WTC11 (cell line): ENCODE results near the gene ZFP92. TPM values are rescaled to one million over a fixed set of nuclear protein-coding genes. Genes with fewer than 3 reads are reported as not detected.

Experiments
- ATAC-seq: fragments of 200-7000 bp; cut with Tn5 transposase; 2 replicates; pipeline ENCODE4 v1.10.0; 2021; ENCODE audit warnings: mild to moderate bottlenecking, moderate library complexity
- CTCF ChIA-PET: fragments of 300-600 bp; sonication (Branson Sonifier 250); formaldehyde crosslinking; loops from one replicate; lab custom pipeline; 2021; ENCODE audit warnings: antibody characterized with exemption; lab: Charles Lee
- POLR2A ChIA-PET: fragments of 350-600 bp; sonication (Branson Sonifier 250); formaldehyde crosslinking; loops from one replicate; lab custom pipeline; 2021; ENCODE audit warnings: antibody characterized with exemption; lab: Charles Lee
- DNase-seq: peaks from one replicate; pipeline ENCODE4 v3.0.0; 2021; ENCODE audit warnings: low spot score
- H3K27ac Mint-ChIP-seq: 2 replicates; pipeline ENCODE4 v1.8.0; 2021; ENCODE audit warnings: mixed read lengths
- H3K27me3 Mint-ChIP-seq: 2 replicates; pipeline ENCODE4 v1.8.0; 2021; ENCODE audit warnings: low read depth, mild to moderate bottlenecking, moderate library complexity, mixed read lengths
- H3K36me3 Mint-ChIP-seq: 2 replicates; pipeline ENCODE4 v1.8.0; 2021; ENCODE audit warnings: mixed read lengths
- H3K4me1 Mint-ChIP-seq: 2 replicates; pipeline ENCODE4 v1.8.0; 2022; ENCODE audit warnings: mixed read lengths
- H3K4me3 Mint-ChIP-seq: 2 replicates; pipeline ENCODE4 v1.8.0; 2021; ENCODE audit warnings: mild to moderate bottlenecking, moderate library complexity, mixed read lengths
- H3K9me3 Mint-ChIP-seq: 2 replicates; pipeline ENCODE4 v1.8.0; 2021; ENCODE audit warnings: mixed read lengths
- CBFB ChIP-seq: sonication (generic); formaldehyde crosslinking; IDR thresholded peaks from 2 replicates; pipeline ENCODE4 v1.8.1; 2022; ENCODE audit warnings: mild to moderate bottlenecking, low read depth, missing genetic modification reagents
- CDX4 ChIP-seq: fragments of 250-450 bp; sonication (Bioruptor Pico); IDR thresholded peaks from 2 replicates; pipeline ENCODE4 v1.9.0; 2021; ENCODE audit warnings: moderate library complexity, mild to moderate bottlenecking, inconsistent platforms, borderline replicate concordance
- E2F1 ChIP-seq: sonication (generic); formaldehyde crosslinking; IDR thresholded peaks from 2 replicates; pipeline ENCODE4 v1.8.0; 2022; ENCODE audit warnings: mild to moderate bottlenecking, missing genetic modification reagents
- GABPB1 ChIP-seq: sonication (generic); formaldehyde crosslinking; IDR thresholded peaks from 2 replicates; pipeline ENCODE4 v1.8.1; 2023; ENCODE audit warnings: mild to moderate bottlenecking, missing genetic modification reagents
- GTF2I ChIP-seq: fragments of 250-450 bp; sonication (Bioruptor Pico); conservative IDR thresholded peaks from 2 replicates; pipeline ENCODE4 v1.4.0; 2021; ENCODE audit warnings: mild to moderate bottlenecking
- HMGXB4 ChIP-seq: sonication (generic); formaldehyde crosslinking; IDR thresholded peaks from 2 replicates; pipeline ENCODE4 v1.8.1; 2023; ENCODE audit warnings: mild to moderate bottlenecking, moderate library complexity, missing genetic modification reagents
- TCF7 ChIP-seq: sonication (generic); formaldehyde crosslinking; IDR thresholded peaks from 2 replicates; pipeline ENCODE4 v1.8.0; 2022; ENCODE audit warnings: mild to moderate bottlenecking, low read depth, missing genetic modification reagents, moderate library complexity
- ZNF281 ChIP-seq: sonication (generic); formaldehyde crosslinking; IDR thresholded peaks from 2 replicates; pipeline ENCODE4 v1.8.0; 2023; ENCODE audit warnings: mild to moderate bottlenecking, missing genetic modification reagents
- ZNF425 ChIP-seq: fragments of 250-450 bp; sonication (Bioruptor Pico); conservative IDR thresholded peaks from 2 replicates; pipeline ENCODE4 v1.9.0; 2021; ENCODE audit warnings: mild to moderate bottlenecking
- total RNA-seq: library from RNA; stranded (reverse); gene quantifications from 3 replicates; pipeline ENCODE4 v1.2.3, GENCODE V29; 2021

ZFP92 gene
- total RNA-seq, 1 experiment from 2014 or later = 0.31 TPM

GRCh38 chrX:153459986-153460385 is 48.7 kb downstream of the ZFP92 start:
- DNase-seq = no peak
- H3K36me3 Mint-ChIP-seq = peaks cover 10% of the 10 kb centered on the region

More at GRCh38 chrX:153459986-153460385, 48.7 kb downstream of the ZFP92 start:
- POLR2A ChIA-PET = no interaction called here
- H3K9me3 Mint-ChIP-seq = no peaks in the 10 kb centered on the region
- no peak for ATAC-seq
- TF ChIP-seq TCF7 (no peak), ZNF281 (no peak), GTF2I (no peak), CDX4 (CRISPR knock-in tag) (no peak), ZNF425 (CRISPR knock-in tag) (no peak), GABPB1 (CRISPR knock-in tag) (no peak), HMGXB4 (CRISPR knock-in tag) (no peak), CBFB (CRISPR knock-in tag) (no peak), E2F1 (no peak)
- TF ChIP-seq, all 79 proteins: peak for 0
- Mint-ChIP-seq H3K27me3 (no peaks in the 10 kb centered on the region), H3K4me1 (no peaks in the 10 kb centered on the region), H3K27ac (no peak overlapping the region), H3K4me3 (no peak overlapping the region)
- CTCF ChIA-PET = interaction anchor here (0.9 to 2.5 kb wide), 8 partner anchors 11 to 519 kb away, joined by 4 to 41 read pairs (median 10); partner anchors contain the start of genes BGN, CCNQ and HAUS7
